Measurements from ENCODE around the gene ARHGAP10.

Gene ARHGAP10

DNA sequence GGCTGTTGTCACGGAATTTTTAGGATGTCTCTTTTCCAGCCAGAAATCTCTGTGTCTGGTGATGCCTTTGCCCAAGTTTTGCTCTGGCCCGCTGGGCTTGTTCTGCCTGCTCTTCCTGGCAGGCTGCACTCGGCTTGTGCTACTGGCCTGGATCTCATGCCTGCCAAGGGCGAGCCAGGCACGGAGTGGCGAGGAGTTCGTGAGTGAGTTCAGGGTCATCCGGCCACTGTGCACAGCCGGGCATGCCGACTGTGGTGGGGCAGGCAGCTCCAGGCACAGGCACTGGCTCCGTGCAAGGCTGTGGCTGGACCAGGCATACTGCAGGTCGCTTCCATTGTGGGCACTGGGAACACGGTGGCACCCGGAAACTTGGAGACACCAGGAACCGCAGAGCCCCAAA, 129.1 kb downstream of the ARHGAP10 start:
- Histone ChIP-seq H2AFZ (ENCODE audit: low read depth, low read length) (no peak overlapping the region), H4K20me1 (ENCODE audit: insufficient read depth, low read length) (no peaks in the 10 kb centered on the region), H3K4me3 (ENCODE audit: low read depth in 1 of 2, low read length in 2 of 2) (no peak overlapping the region), H3K36me3 (ENCODE audit: insufficient read depth, low read length) (no peaks in the 10 kb centered on the region), H3K79me2 (ENCODE audit: insufficient read depth, low read length) (no peaks in the 10 kb centered on the region), H3K4me1 (ENCODE audit: insufficient read depth, low read length) (no peaks in the 10 kb centered on the region), H3K27me3 (ENCODE audit: insufficient read depth, low read length, poor library complexity) (no peaks in the 10 kb centered on the region), H3K4me2 (ENCODE audit: insufficient read depth, low read length) (no peak overlapping the region), H3K9me3 (ENCODE audit: insufficient read depth, low read length, severe bottlenecking) (no peaks in the 10 kb centered on the region), H3K27ac (ENCODE audit: low read length) (no peak overlapping the region), H3K9ac (ENCODE audit: low read depth, low read length) (no peak overlapping the region)
- no peak for ATAC-seq (ENCODE audit: insufficient read depth, low read depth)
- TF ChIP-seq, protein P1, sequence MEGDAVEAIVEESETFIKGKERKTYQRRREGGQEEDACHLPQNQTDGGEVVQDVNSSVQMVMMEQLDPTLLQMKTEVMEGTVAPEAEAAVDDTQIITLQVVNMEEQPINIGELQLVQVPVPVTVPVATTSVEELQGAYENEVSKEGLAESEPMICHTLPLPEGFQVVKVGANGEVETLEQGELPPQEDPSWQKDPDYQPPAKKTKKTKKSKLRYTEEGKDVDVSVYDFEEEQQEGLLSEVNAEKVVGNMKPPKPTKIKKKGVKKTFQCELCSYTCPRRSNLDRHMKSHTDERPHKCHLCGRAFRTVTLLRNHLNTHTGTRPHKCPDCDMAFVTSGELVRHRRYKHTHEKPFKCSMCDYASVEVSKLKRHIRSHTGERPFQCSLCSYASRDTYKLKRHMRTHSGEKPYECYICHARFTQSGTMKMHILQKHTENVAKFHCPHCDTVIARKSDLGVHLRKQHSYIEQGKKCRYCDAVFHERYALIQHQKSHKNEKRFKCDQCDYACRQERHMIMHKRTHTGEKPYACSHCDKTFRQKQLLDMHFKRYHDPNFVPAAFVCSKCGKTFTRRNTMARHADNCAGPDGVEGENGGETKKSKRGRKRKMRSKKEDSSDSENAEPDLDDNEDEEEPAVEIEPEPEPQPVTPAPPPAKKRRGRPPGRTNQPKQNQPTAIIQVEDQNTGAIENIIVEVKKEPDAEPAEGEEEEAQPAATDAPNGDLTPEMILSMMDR (IDR thresholded peaks at IDR 0.05; ENCODE audit: borderline replicate concordance, extremely low read depth, low read length, poor library complexity, severe bottlenecking) = no peak
- no peak for TF ChIP-seq EZH2 (IDR thresholded peaks at IDR 0.05; ENCODE audit: borderline replicate concordance, low read depth, low read length, severe bottlenecking)
- DNase-seq = no peak

DNA sequence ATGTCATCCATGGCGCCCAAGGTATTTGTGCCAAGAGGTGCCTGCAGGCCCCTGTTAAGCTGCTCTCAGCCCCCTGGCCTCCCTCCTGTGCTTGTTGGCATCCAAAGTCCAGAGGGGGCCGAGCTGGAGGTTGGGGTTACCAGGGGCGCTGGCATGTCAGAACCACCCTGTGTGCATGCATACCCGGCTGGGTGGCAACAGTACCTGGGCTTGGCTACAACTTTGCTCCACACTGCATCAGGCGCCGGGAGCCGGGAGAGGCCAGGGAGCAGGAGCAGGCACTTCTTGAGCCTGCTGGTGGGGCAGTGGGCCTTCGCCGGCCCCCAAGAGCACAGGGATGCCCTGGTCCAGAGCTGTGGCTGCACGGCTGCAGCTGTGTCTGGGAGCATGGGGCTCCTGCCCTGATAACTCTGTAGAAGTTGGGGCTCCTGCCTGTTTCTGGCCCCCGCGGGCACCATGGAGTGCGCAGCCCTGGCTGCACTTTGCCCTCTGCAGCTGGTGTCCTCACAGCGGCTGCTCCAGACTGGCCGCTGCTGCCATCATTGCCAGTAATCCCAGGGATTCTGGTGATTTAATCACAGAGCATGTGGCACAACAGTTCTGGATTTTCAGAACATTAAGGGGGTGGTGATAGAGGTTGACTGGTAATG, 130.3 kb downstream of the ARHGAP10 start:
- Histone ChIP-seq H3K9me3 (ENCODE audit: insufficient read depth, low read length, severe bottlenecking) (no peaks in the 10 kb centered on the region), H2AFZ (ENCODE audit: low read depth, low read length) (no peak overlapping the region), H3K9ac (ENCODE audit: low read depth, low read length) (no peak overlapping the region), H3K4me2 (ENCODE audit: insufficient read depth, low read length) (no peak overlapping the region), H3K4me1 (ENCODE audit: insufficient read depth, low read length) (no peaks in the 10 kb centered on the region), H3K27me3 (ENCODE audit: insufficient read depth, low read length, poor library complexity) (no peaks in the 10 kb centered on the region), H3K27ac (ENCODE audit: low read length) (no peak overlapping the region), H3K79me2 (ENCODE audit: insufficient read depth, low read length) (no peaks in the 10 kb centered on the region), H3K36me3 (ENCODE audit: insufficient read depth, low read length) (no peaks in the 10 kb centered on the region), H4K20me1 (ENCODE audit: insufficient read depth, low read length) (no peaks in the 10 kb centered on the region), H3K4me3 (ENCODE audit: low read depth in 1 of 2, low read length in 2 of 2) (no peak overlapping the region)
- no peak for DNase-seq
- no peak for ATAC-seq (ENCODE audit: insufficient read depth, low read depth)
- no peak for TF ChIP-seq EZH2 (IDR thresholded peaks at IDR 0.05; ENCODE audit: borderline replicate concordance, low read depth, low read length, severe bottlenecking)
- TF ChIP-seq, protein P1 (IDR thresholded peaks at IDR 0.05; ENCODE audit: borderline replicate concordance, extremely low read depth, low read length, poor library complexity, severe bottlenecking) = no peak

DNA sequence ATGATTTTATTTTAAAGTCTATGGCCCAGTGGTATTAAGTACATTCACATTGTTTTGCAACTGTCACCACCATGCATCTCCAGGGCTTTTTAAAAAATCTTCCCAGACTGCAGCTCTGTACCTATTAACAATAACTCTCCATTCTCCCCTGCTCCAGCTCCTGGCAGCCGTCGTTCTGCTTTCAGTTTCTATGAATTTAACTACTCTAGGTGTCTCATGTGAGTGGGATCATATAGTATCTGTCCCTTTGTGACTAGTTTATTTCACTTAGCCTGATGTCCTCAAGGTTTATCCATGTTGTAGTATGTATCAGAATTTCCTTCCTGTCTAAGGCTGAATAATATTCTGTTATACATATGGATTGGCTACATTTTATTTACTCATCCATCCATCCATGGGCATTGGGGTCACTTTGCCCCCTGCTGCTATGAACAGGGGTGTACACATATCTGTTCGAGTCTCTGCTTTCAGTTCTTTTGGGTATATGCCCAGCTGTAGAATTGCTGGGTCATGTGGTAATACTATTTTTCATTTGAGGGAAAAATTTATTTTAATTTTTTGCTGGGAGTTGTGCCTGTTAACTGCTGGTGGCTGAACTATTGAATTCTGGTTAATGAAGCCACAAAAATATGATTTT, 131.3 kb downstream of the ARHGAP10 start:
- ATAC-seq (ENCODE audit: insufficient read depth, low read depth) (no peak), DNase-seq (no peak)
- Histone ChIP-seq H3K9me3 (ENCODE audit: insufficient read depth, low read length, severe bottlenecking) (no peaks in the 10 kb centered on the region), H3K27ac (ENCODE audit: low read length) (no peak overlapping the region), H3K27me3 (ENCODE audit: insufficient read depth, low read length, poor library complexity) (no peaks in the 10 kb centered on the region), H3K36me3 (ENCODE audit: insufficient read depth, low read length) (no peaks in the 10 kb centered on the region), H3K9ac (ENCODE audit: low read depth, low read length) (no peak overlapping the region), H3K4me2 (ENCODE audit: insufficient read depth, low read length) (no peak overlapping the region), H3K4me3 (ENCODE audit: low read depth in 1 of 2, low read length in 2 of 2) (no peak overlapping the region), H3K79me2 (ENCODE audit: insufficient read depth, low read length) (no peaks in the 10 kb centered on the region), H3K4me1 (ENCODE audit: insufficient read depth, low read length) (no peaks in the 10 kb centered on the region), H2AFZ (ENCODE audit: low read depth, low read length) (no peak overlapping the region), H4K20me1 (ENCODE audit: insufficient read depth, low read length) (no peaks in the 10 kb centered on the region)
- TF ChIP-seq, protein P1 (IDR thresholded peaks at IDR 0.05; ENCODE audit: borderline replicate concordance, extremely low read depth, low read length, poor library complexity, severe bottlenecking) = no peak
- TF ChIP-seq EZH2 (IDR thresholded peaks at IDR 0.05; ENCODE audit: borderline replicate concordance, low read depth, low read length, severe bottlenecking) = no peak

Measured in DND-41 (cell line).